GM13976 (cell line): ENCODE data around the gene DCC.

Source experiments
- DNase-seq: peaks from one replicate; pipeline ENCODE4 v3.0.0; 2012; ENCODE audit warnings: low spot score
- CTCF ChIP-seq: IDR thresholded peaks from 2 replicates; pipeline ENCODE4 v1.5.1; 2012; ENCODE audit warnings: borderline replicate concordance, mild to moderate bottlenecking; ENCODE audit not compliant: insufficient read depth; ENCODE audit errors: extremely low read depth, missing control alignments, control extremely low read depth
- in situ Hi-C: fragments of 300-500 bp; cut with MboI; formaldehyde crosslinking; loops from one replicate; pipeline ENCODE4 v1.12.0; 2022; ENCODE audit warnings: low sequenced_read_pairs, mixed read lengths, inconsistent platforms; ENCODE audit not compliant: unreplicated experiment

The DCC gene

GRCh38 chr18:53443336-53443735 is 1103.3 kb downstream of the DCC start:
- in situ Hi-C loops, result no loop called here
- no peak for DNase-seq
- no peak for TF ChIP-seq CTCF

- DNase-seq, result no peak
- in situ Hi-C loops, result no loop called here
- TF ChIP-seq CTCF, result no peak
These were observed 1103.8 kb downstream of the DCC start for GRCh38 chr18:53443831-53444230.

GRCh38 chr18:53451902-53452301 is 1111.9 kb downstream of the DCC start:
- DNase-seq, result no peak
- in situ Hi-C loops, result no loop called here
- TF ChIP-seq CTCF, result no peak

GRCh38 chr18:53457068-53457467 is 1117.1 kb downstream of the DCC start:
- in situ Hi-C loops, result no loop called here
- DNase-seq, result no peak

GRCh38 chr18:53458268-53458667 is 1118.3 kb downstream of the DCC start:
- no peak for DNase-seq
- no peak for TF ChIP-seq CTCF
- in situ Hi-C loops, result no loop called here

More at GRCh38 chr18:53457068-53457467, 1117.1 kb downstream of the DCC start:
- no peak for TF ChIP-seq CTCF

GRCh38 chr18:53458944-53459580 is 1119.1 kb downstream of the DCC start:
- TF ChIP-seq CTCF, result no peak
- in situ Hi-C loops, result no loop called here
- DNase-seq, result no peak
